NB4 (cell line): ENCODE data around the gene TCF7L2.

Experiments used
- MYC ChIP-seq: IDR thresholded peaks from 2 replicates; pipeline ENCODE4 v1.6.1; 2011; ENCODE audit warnings: low read depth, low read length
- POLR2A ChIP-seq: IDR thresholded peaks from 2 replicates; pipeline ENCODE4 v1.6.1; 2011; ENCODE audit warnings: mild to moderate bottlenecking; ENCODE audit not compliant: insufficient read length; ENCODE audit errors: extremely low read depth
- TF ChIP-seq, protein P1 (sequence below): IDR thresholded peaks from one replicate; pipeline ENCODE4 v1.5.1; 2012; ENCODE audit warnings: low read depth, low read length
- TF ChIP-seq, protein P2 (sequence below): IDR thresholded peaks from 2 replicates; pipeline ENCODE4 v1.6.1; 2011; ENCODE audit warnings: low read depth, low read length

DNA sequence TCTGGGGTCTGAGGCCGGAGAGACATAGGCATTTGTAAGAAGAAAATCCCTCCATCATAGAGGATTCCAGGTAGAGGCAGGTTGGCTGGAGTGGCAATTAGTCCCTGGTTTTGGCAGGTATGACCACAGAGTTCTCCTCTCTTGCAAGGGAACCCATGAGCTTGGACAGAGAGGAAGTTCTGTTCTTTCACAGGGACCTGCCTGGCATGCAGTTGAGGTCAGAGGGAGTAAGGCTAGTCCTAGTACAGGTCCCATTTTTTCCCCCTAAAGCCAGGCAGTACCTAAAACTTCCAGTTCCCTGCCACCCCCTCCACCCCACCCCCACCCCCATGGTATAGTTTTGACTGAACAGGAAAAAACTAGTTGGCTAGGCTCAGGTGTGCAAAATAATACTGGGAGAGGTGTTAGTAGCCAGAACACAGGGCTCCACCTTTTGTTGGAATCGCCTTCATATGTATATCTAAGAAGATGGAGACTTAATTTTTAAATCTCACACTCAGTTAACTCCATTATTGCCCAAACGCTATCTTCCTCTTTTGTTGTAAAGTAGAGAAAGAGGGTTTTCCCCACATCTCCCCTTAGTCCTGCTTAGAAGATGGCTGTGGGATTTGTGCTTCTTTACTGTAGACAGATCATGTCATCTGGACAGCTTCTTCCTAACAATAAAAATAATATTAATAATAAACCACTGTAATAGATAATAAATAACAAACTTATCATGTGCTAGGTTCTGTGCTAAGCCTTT is 188.1 kb downstream of the TCF7L2 start:
- TF ChIP-seq, protein P1, sequence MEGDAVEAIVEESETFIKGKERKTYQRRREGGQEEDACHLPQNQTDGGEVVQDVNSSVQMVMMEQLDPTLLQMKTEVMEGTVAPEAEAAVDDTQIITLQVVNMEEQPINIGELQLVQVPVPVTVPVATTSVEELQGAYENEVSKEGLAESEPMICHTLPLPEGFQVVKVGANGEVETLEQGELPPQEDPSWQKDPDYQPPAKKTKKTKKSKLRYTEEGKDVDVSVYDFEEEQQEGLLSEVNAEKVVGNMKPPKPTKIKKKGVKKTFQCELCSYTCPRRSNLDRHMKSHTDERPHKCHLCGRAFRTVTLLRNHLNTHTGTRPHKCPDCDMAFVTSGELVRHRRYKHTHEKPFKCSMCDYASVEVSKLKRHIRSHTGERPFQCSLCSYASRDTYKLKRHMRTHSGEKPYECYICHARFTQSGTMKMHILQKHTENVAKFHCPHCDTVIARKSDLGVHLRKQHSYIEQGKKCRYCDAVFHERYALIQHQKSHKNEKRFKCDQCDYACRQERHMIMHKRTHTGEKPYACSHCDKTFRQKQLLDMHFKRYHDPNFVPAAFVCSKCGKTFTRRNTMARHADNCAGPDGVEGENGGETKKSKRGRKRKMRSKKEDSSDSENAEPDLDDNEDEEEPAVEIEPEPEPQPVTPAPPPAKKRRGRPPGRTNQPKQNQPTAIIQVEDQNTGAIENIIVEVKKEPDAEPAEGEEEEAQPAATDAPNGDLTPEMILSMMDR = no peak
- no peak for TF ChIP-seq MYC
- no peak for TF ChIP-seq POLR2A
- TF ChIP-seq, protein P2, sequence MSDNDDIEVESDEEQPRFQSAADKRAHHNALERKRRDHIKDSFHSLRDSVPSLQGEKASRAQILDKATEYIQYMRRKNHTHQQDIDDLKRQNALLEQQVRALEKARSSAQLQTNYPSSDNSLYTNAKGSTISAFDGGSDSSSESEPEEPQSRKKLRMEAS = no peak
